Panc1 (cell line): Measurements from ENCODE around the gene CLDN3. TPM values are rescaled to one million over a fixed set of nuclear protein-coding genes. Genes with fewer than 3 reads are reported as not detected.

Experiments used
- ATAC-seq: fragments of 200-7000 bp; cut with Tn5 transposase; 2 replicates; pipeline ENCODE4 v1.9.1; 2020; ENCODE audit warnings: mild to moderate bottlenecking, moderate library complexity
- BruUV-seq: library from RNA; stranded (reverse); fragments of 400-500 nt; replicated peaks from 2 replicates; lab custom pipeline; 2021; lab: Mats Ljungman, UMichigan
- CTCF ChIA-PET: fragments of 300-600 bp; sonication (Branson Sonifier 250); formaldehyde crosslinking; loops from one replicate; lab custom pipeline; 2022; ENCODE audit warnings: antibody characterized with exemption; lab: Charles Lee
- POLR2A ChIA-PET: fragments of 300-600 bp; sonication (Branson Sonifier 250); formaldehyde crosslinking; loops from one replicate; lab custom pipeline; 2022; ENCODE audit warnings: antibody characterized with exemption; lab: Charles Lee
- DNase-seq: peaks from one replicate; pipeline ENCODE4 v3.0.0-alpha.2; 2010; ENCODE audit warnings: low read depth, low spot score
- H3K27ac ChIP-seq: 2 replicates; pipeline ENCODE4 v1.5.1; 2011; ENCODE audit warnings: mild to moderate bottlenecking, low read length, inconsistent platforms
- H3K27me3 ChIP-seq: fragments of 200-500 bp; sonication (Bioruptor generic); 2 replicates; pipeline ENCODE4 v1.6.0; 2014; ENCODE audit warnings: low read length, inconsistent platforms; ENCODE audit not compliant: control insufficient read depth, insufficient read depth
- H3K36me3 ChIP-seq: fragments of 200-500 bp; sonication (Bioruptor generic); 2 replicates; pipeline ENCODE4 v1.5.1; 2014; ENCODE audit warnings: inconsistent platforms, mild to moderate bottlenecking, low read length, moderate library complexity; ENCODE audit not compliant: control insufficient read depth, insufficient read depth
- H3K4me1 ChIP-seq: 2 replicates; pipeline ENCODE4 v1.5.1; 2011; ENCODE audit warnings: inconsistent platforms, mild to moderate bottlenecking, low read length, moderate library complexity; ENCODE audit not compliant: control insufficient read depth, insufficient read depth
- H3K4me3 ChIP-seq, 2 experiments: 2 replicates each; pipeline ENCODE4 v1.5.1; 2011 to 2012; ENCODE audit warnings: low read depth in 2 of 2, low read length in 2 of 2, mild to moderate bottlenecking in 2 of 2, inconsistent platforms in 1 of 2, moderate library complexity in 1 of 2
- H3K9me3 ChIP-seq: fragments of 200-500 bp; sonication (Bioruptor generic); 2 replicates; pipeline ENCODE4 v1.5.1; 2014; ENCODE audit warnings: low read depth, mild to moderate bottlenecking, inconsistent platforms, low read length, moderate library complexity; ENCODE audit not compliant: control insufficient read depth, insufficient read depth
- POLR2AphosphoS5 ChIP-seq: IDR thresholded peaks from 2 replicates; pipeline ENCODE4 v1.6.1; 2012; ENCODE audit warnings: mild to moderate bottlenecking, low read depth, low read length, moderate library complexity
- SIN3A ChIP-seq: IDR thresholded peaks from 2 replicates; pipeline ENCODE4 v1.6.1; 2012; ENCODE audit warnings: low read depth, mild to moderate bottlenecking, low read length, moderate library complexity, borderline replicate concordance; ENCODE audit not compliant: insufficient read depth
- TCF7L2 ChIP-seq: IDR thresholded peaks from 2 replicates; pipeline ENCODE4 v1.6.1; 2011; ENCODE audit warnings: mild to moderate bottlenecking, low read depth, low read length, inconsistent platforms
- in situ Hi-C: cut with HindIII; loops from 2 replicates; pipeline ENCODE4 v1.10.0; 2016; ENCODE audit warnings: low sequenced_read_pairs, low pct_unique_long_range_greater_than_20kb
- intact Hi-C: fragments of 100-400 bp; cut with micrococcal nuclease; formaldehyde crosslinking; loops from one replicate; pipeline ENCODE4 v1.10.0; 2022; ENCODE audit not compliant: unreplicated experiment
- total RNA-seq: library from RNA; stranded (reverse); gene quantifications from one replicate; pipeline ENCODE4 v1.2.1, GENCODE V29; 2021; ENCODE audit not compliant: unreplicated experiment
- TF ChIP-seq, protein P1 (sequence below), 2 experiments: IDR thresholded peaks; 2 replicates each; pipeline ENCODE4 v1.6.1; 2011 to 2012; ENCODE audit warnings: low read depth in 2 of 2, control low read depth in 1 of 2, low read length in 1 of 2, mild to moderate bottlenecking in 1 of 2, moderate library complexity in 1 of 2; ENCODE audit not compliant: insufficient read depth in 1 of 2
- TF ChIP-seq, protein P2 (sequence below): fragments of 450-650 bp; IDR thresholded peaks from 2 replicates; pipeline ENCODE4 v1.5.1; 2017; ENCODE audit warnings: mild to moderate bottlenecking

CLDN3 gene
- total RNA-seq, 1 experiment from 2014 or later = 16.8 TPM

DNA sequence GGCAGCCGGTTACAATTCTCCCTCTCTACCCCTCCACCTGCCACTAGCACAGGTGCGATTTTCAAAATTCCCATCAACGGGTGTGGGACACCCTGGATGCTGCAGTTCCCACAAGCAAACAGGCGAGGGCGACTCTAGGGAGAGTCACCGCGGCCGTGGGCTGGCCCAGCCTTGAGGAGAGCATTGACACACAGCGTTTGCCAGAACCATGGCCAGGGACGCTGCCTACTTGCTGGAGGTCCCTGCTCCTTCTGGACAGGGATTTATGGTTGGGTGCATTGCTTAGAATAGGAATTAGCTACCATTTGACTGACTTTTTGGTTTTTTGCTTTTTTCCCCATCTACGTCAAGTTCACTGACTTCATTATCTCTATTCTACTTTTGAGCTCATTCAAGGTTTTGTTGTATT lies 41.7 kb upstream of the CLDN3 start:
- BruUV-seq = no TSS peak
- ChIA-PET CTCF (interaction anchor here (1.2 to 1.4 kb wide), 2 partner anchors 11 to 16 kb away, joined by 4 to 7 read pairs; no protein-coding TSS in a partner anchor), POLR2A (no interaction called here)
- Histone ChIP-seq H3K27me3 (no peaks in the 10 kb centered on the region), H3K27ac (no peak overlapping the region), H3K4me1 (0 out of 2 replicates have a peak, but pooled peaks cover 3% of the 10 kb centered on the region), H3K4me3 (no peak overlapping the region), H3K36me3 (no peaks in the 10 kb centered on the region), H3K9me3 (no peaks in the 10 kb centered on the region)
- ATAC-seq = peak; percentile 91
- no peak for DNase-seq
- intact Hi-C loops (loop anchor here (5.0 kb wide), 1 partner anchor 46 kb away; no protein-coding TSS in a partner anchor), in situ Hi-C loops (no loop called here)
- TF ChIP-seq SIN3A (no peak), POLR2AphosphoS5 (no peak; the same call in 1 of the 2 replicates), TCF7L2 (no peak)
- TF ChIP-seq, protein P1, sequence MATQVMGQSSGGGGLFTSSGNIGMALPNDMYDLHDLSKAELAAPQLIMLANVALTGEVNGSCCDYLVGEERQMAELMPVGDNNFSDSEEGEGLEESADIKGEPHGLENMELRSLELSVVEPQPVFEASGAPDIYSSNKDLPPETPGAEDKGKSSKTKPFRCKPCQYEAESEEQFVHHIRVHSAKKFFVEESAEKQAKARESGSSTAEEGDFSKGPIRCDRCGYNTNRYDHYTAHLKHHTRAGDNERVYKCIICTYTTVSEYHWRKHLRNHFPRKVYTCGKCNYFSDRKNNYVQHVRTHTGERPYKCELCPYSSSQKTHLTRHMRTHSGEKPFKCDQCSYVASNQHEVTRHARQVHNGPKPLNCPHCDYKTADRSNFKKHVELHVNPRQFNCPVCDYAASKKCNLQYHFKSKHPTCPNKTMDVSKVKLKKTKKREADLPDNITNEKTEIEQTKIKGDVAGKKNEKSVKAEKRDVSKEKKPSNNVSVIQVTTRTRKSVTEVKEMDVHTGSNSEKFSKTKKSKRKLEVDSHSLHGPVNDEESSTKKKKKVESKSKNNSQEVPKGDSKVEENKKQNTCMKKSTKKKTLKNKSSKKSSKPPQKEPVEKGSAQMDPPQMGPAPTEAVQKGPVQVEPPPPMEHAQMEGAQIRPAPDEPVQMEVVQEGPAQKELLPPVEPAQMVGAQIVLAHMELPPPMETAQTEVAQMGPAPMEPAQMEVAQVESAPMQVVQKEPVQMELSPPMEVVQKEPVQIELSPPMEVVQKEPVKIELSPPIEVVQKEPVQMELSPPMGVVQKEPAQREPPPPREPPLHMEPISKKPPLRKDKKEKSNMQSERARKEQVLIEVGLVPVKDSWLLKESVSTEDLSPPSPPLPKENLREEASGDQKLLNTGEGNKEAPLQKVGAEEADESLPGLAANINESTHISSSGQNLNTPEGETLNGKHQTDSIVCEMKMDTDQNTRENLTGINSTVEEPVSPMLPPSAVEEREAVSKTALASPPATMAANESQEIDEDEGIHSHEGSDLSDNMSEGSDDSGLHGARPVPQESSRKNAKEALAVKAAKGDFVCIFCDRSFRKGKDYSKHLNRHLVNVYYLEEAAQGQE (IDR thresholded peaks at IDR 0.05; ENCODE audit: insufficient read depth in 1 of 2, low read depth in 2 of 2, low read length in 1 of 2) = peak; percentile 69 to 84
- TF ChIP-seq, protein P2, sequence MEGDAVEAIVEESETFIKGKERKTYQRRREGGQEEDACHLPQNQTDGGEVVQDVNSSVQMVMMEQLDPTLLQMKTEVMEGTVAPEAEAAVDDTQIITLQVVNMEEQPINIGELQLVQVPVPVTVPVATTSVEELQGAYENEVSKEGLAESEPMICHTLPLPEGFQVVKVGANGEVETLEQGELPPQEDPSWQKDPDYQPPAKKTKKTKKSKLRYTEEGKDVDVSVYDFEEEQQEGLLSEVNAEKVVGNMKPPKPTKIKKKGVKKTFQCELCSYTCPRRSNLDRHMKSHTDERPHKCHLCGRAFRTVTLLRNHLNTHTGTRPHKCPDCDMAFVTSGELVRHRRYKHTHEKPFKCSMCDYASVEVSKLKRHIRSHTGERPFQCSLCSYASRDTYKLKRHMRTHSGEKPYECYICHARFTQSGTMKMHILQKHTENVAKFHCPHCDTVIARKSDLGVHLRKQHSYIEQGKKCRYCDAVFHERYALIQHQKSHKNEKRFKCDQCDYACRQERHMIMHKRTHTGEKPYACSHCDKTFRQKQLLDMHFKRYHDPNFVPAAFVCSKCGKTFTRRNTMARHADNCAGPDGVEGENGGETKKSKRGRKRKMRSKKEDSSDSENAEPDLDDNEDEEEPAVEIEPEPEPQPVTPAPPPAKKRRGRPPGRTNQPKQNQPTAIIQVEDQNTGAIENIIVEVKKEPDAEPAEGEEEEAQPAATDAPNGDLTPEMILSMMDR = peak; percentile 87

DNA sequence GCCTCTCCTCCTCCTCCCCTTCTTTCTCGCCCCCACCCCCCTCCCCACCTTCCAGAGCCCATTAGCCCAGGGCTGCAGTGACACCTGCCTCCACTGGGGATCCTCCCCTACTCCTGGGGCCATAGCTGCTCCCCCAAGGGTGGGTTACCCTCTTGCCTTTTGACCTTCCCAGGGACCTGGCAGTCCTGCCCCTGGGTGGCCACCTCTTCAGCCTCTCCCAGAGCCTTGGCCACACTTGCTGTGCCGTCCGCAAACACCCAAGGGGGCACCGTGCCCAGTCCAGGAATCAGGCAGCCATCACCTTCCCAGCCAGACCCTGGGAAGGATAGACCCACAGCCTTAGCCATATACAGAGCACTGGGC lies 40.9 kb upstream of the CLDN3 start:
- Histone ChIP-seq H3K27me3 (no peaks in the 10 kb centered on the region), H3K36me3 (no peaks in the 10 kb centered on the region), H3K9me3 (no peaks in the 10 kb centered on the region), H3K4me3 (no peak overlapping the region), H3K27ac (no peak overlapping the region), H3K4me1 (0 out of 2 replicates have a peak, but pooled peaks cover 3% of the 10 kb centered on the region)
- DNase-seq (no peak), ATAC-seq (no peak; the same call in none of the 2 replicates)
- intact Hi-C loops (loop anchor here (5.0 kb wide), 1 partner anchor 46 kb away; no protein-coding TSS in a partner anchor), in situ Hi-C loops (no loop called here)
- ChIA-PET CTCF (interaction anchor here (0.6 to 1.4 kb wide), 3 partner anchors 17 to 257 kb away, joined by 4 read pairs; no protein-coding TSS in a partner anchor), POLR2A (interaction anchor here (1.3 kb wide), 1 partner anchor 39 kb away, joined by 3 read pairs; no protein-coding TSS in a partner anchor)
- BruUV-seq = no TSS peak
- TF ChIP-seq POLR2AphosphoS5 (no peak), SIN3A (no peak), TCF7L2 (no peak)
- TF ChIP-seq, protein P2 = no peak
- TF ChIP-seq, protein P1 (IDR thresholded peaks at IDR 0.05; ENCODE audit: insufficient read depth in 1 of 2, low read depth in 2 of 2, low read length in 1 of 2) = no peak
